GM23248 (cell line): Measurements from ENCODE around the gene MTRF1L. TPM values are rescaled to one million over a fixed set of nuclear protein-coding genes. Genes with fewer than 3 reads are reported as not detected.
"Not testable (repeated sequence)": the region's sequence is repeated elsewhere in the genome, so short reads cannot be mapped to it uniquely, and the experiment has no call there.

ENCODE experiments used
- DNase-seq: peaks from one replicate; pipeline ENCODE4 v3.0.0-alpha.2; 2015
- H2AFZ ChIP-seq: fragments of 200-600 bp; sonication (generic); 2 replicates; pipeline ENCODE4 v1.6.1; 2016; ENCODE audit warnings: antibody characterized with exemption
- H3F3A ChIP-seq: fragments of 200-600 bp; sonication (generic); 2 replicates; pipeline ENCODE4 v1.6.1; 2016; ENCODE audit warnings: mild to moderate bottlenecking, antibody characterized with exemption, mixed run types; ENCODE audit not compliant: insufficient read depth
- H3K27ac ChIP-seq: fragments of 200-600 bp; sonication (generic); 2 replicates; pipeline ENCODE4 v1.5.1; 2016; ENCODE audit warnings: mild to moderate bottlenecking
- H3K27me3 ChIP-seq: fragments of 200-600 bp; sonication (generic); replicated peaks from 2 replicates; pipeline ENCODE4 v1.6.1; 2016; ENCODE audit warnings: mild to moderate bottlenecking; ENCODE audit not compliant: insufficient read depth
- H3K36me3 ChIP-seq: fragments of 200-600 bp; sonication (generic); 2 replicates; pipeline ENCODE4 v1.6.1; 2016; ENCODE audit warnings: low read depth, mild to moderate bottlenecking
- H3K4me1 ChIP-seq: fragments of 200-600 bp; sonication (generic); 2 replicates; pipeline ENCODE4 v1.6.1; 2016; ENCODE audit warnings: mild to moderate bottlenecking; ENCODE audit not compliant: insufficient read depth
- H3K4me2 ChIP-seq: fragments of 200-600 bp; sonication (generic); one replicate; pipeline ENCODE4 v1.6.1; 2016; ENCODE audit warnings: mild to moderate bottlenecking; ENCODE audit not compliant: unreplicated experiment
- H3K4me3 ChIP-seq: fragments of 200-600 bp; sonication (generic); 2 replicates; pipeline ENCODE4 v1.5.1; 2016; ENCODE audit warnings: mild to moderate bottlenecking
- H3K79me2 ChIP-seq: fragments of 200-600 bp; sonication (generic); 2 replicates; pipeline ENCODE4 v1.6.1; 2016; ENCODE audit warnings: mild to moderate bottlenecking; ENCODE audit not compliant: insufficient read depth
- H3K9ac ChIP-seq: fragments of 200-600 bp; sonication (generic); 2 replicates; pipeline ENCODE4 v1.6.1; 2016; ENCODE audit warnings: mild to moderate bottlenecking
- H3K9me2 ChIP-seq: fragments of 200-600 bp; sonication (generic); 2 replicates; pipeline ENCODE4 v1.6.1; 2016; ENCODE audit warnings: mixed run types, mild to moderate bottlenecking, moderate library complexity; ENCODE audit not compliant: insufficient read depth
- H3K9me3 ChIP-seq: fragments of 200-600 bp; sonication (generic); one replicate; pipeline ENCODE4 v1.6.1; 2017; ENCODE audit warnings: low read depth
- H4K20me1 ChIP-seq: fragments of 200-600 bp; sonication (generic); 2 replicates; pipeline ENCODE4 v1.6.0; 2016; ENCODE audit not compliant: insufficient read depth
- EZH2 ChIP-seq: fragments of 200-600 bp; sonication (generic); IDR thresholded peaks from 2 replicates; pipeline ENCODE4 v1.6.1; 2018; ENCODE audit warnings: antibody characterized with exemption, mild to moderate bottlenecking; ENCODE audit not compliant: insufficient read depth, poor library complexity, severe bottlenecking
- EZH2phosphoT487 ChIP-seq: fragments of 200-600 bp; sonication (generic); IDR thresholded peaks from 2 replicates; pipeline ENCODE4 v1.6.1; 2018; ENCODE audit warnings: antibody characterized with exemption, moderate library complexity, mild to moderate bottlenecking, low read depth; ENCODE audit not compliant: insufficient read depth
- WGBS, 2 experiments: methylation state at CpG; one replicate each; pipeline ENCODE4 v1.1.6; 2015 to 2017; ENCODE audit warnings: low lambda C conversion rate in 2 of 2, low coverage in 1 of 2; ENCODE audit errors: missing lambda C conversion rate in 2 of 2; 5-methylcytosine and 5-hydroxymethylcytosine counted together
- in situ Hi-C: fragments of 300-500 bp; cut with MboI; formaldehyde crosslinking; loops from 2 replicates; pipeline ENCODE4 v1.15.0; 2020
- polyA plus RNA-seq: library from polyadenylated mRNA; unstranded; fragments of >200 nt; fragmentation: Nextera tagmentation; extraction: Ambion mirVana; gene quantifications from 2 replicates; pipeline ENCODE4 v1.2.1, GENCODE V29; 2016
- total RNA-seq: library from RNA; depleted of rRNA; stranded (reverse); fragments of >200 nt; shearing (Covaris generic); gene quantifications from 2 replicates; pipeline ENCODE4 v1.2.3, GENCODE V29; 2014

Gene MTRF1L
- total and polyA plus RNA-seq, 2 experiments from 2014 or later, result 16.3 to 21.9 TPM

DNA sequence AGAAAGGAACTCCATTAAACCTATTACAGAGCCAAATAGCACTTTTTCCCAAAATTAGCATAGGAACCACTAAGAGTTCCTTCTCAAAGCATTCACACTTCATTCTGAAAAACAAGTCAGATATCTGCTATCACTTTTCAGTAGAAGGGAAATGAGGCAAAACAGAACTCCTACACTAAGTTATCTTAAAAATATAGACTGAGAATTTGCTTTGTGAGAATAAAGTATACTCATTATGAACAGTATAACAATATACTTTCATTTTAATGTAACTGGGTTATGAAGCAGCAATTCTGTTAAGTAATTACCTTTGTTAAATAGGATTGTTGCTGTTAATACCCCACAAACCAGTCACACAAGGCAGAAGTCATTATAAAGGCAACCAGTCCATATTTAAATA, 8.7 kb downstream of the MTRF1L start:
- peaks cover 95% of the 10 kb centered on the region for H3K79me2 ChIP-seq
- peaks cover 62% of the 10 kb centered on the region for H3K36me3 ChIP-seq
- no peak overlapping the region for H3K4me2 ChIP-seq
- H3K27me3 ChIP-seq, result no peaks in the 10 kb centered on the region
- H3K9ac ChIP-seq, result no peak overlapping the region
- H3K4me1 ChIP-seq, result no peaks in the 10 kb centered on the region
- in situ Hi-C loops, result no loop called here
- H4K20me1 ChIP-seq, result no peaks in the 10 kb centered on the region
- no peak overlapping the region for H3K4me3 ChIP-seq
- 0 out of 2 replicates have a peak, but pooled peaks cover 13% of the 10 kb centered on the region for H3F3A ChIP-seq
- H2AFZ ChIP-seq, result no peak overlapping the region
- H3K9me3 ChIP-seq, result no peaks in the 10 kb centered on the region
- TF ChIP-seq EZH2 (no peak), EZH2phosphoT487 (no peak)
- H3K9me2 ChIP-seq, result no peaks in the 10 kb centered on the region
- DNase-seq, result no peak
- no peak overlapping the region for H3K27ac ChIP-seq

DNA sequence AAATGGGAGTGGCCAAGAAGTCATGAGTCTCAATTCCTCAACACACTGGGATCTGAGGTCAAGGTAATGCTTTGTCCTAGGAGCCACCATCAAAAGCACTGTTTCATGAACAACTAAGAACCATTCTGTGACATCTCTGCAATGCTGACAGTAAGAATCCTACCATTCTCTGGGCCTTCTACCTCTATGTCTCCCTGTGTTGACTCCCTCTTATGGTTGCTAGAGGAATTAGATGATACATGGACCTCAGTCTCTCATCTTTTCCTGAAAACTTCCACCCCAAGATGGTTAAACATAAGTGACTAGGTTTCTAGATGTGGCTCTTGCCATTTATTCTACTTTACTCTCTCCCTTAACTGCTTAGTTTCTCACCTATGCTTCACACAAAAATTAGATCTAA, 9.1 kb downstream of the MTRF1L start:
- H3K36me3 ChIP-seq, result peaks cover 58% of the 10 kb centered on the region
- H4K20me1 ChIP-seq, result no peaks in the 10 kb centered on the region

DNA sequence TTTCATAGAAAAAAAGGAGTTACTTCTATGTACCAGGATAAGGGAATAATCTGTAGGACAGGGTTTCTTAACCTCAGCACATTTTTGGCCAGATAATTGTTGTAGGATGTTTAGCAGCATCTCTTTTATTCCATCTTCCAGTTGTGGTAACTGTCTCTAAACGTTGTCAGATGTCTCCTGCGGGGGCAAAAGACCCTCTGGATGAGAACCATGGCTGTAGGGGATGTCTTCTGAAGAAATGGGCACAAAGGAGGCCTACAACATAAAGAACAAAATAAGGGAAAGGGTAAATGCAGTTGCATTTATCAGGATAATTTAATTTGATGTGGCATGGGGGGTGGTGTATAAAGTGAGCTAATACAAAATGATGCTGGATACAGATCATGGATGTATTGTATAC, 15.5 kb downstream of the MTRF1L start:
- Histone ChIP-seq H3K9me2 (no peaks in the 10 kb centered on the region), H3K27me3 (no peaks in the 10 kb centered on the region), H3K79me2 (peaks cover 67% of the 10 kb centered on the region), H3K36me3 (peaks cover 21% of the 10 kb centered on the region), H3F3A (peaks cover 23% of the 10 kb centered on the region), H3K9me3 (no peaks in the 10 kb centered on the region), H3K27ac (no peak overlapping the region), H3K9ac (no peak overlapping the region), H2AFZ (no peak overlapping the region), H3K4me2 (no peak overlapping the region), H4K20me1 (no peaks in the 10 kb centered on the region; the same call in 1 of the 2 replicates), H3K4me1 (0 out of 2 replicates have a peak, but pooled peaks cover 9% of the 10 kb centered on the region), H3K4me3 (no peak overlapping the region)
- no peak for DNase-seq
- no peak for TF ChIP-seq EZH2phosphoT487
- no peak for TF ChIP-seq EZH2
- in situ Hi-C loops, result no loop called here
- 93 to 100% methylated on average over 2 of the region's 2 CpGs for WGBS, 2 experiments

More for the DNA sequence above, 9.1 kb downstream of the MTRF1L start:
- Histone ChIP-seq H3K4me1 (no peaks in the 10 kb centered on the region), H3F3A (0 out of 2 replicates have a peak, but pooled peaks cover 13% of the 10 kb centered on the region), H3K9me2 (no peaks in the 10 kb centered on the region), H3K4me2 (no peak overlapping the region), H3K9ac (no peak overlapping the region), H3K27ac (no peak overlapping the region), H3K4me3 (no peak overlapping the region), H3K9me3 (no peaks in the 10 kb centered on the region), H2AFZ (no peak overlapping the region), H3K27me3 (no peaks in the 10 kb centered on the region), H3K79me2 (peaks cover 91% of the 10 kb centered on the region)
- TF ChIP-seq EZH2phosphoT487 (no peak), EZH2 (no peak)
- no peak for DNase-seq
- in situ Hi-C loops, result no loop called here

DNA sequence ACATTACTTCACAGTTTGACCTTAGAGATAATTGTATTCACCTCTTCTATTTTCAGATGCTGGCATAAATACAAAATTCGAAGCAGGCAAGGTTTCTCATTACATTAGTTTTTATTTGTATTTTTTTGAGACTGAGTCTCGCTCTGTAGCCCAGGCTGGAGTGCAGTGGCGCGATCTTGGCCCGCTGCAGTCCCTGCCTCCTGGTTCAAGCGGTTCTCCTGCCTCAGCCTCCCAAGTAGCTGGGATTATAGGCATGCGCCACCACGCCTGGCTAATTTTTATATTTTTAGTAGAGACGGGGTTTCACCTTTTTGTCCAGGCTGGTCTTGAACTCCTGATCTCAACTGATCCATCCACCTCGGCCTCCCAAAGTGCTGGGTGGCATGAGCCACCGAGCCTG, 17.2 kb downstream of the MTRF1L start:
- not testable (repeated sequence) for DNase-seq, H3K9me3 ChIP-seq
- peak overlapping the region; percentile 98 for H3K4me2 ChIP-seq

DNA sequence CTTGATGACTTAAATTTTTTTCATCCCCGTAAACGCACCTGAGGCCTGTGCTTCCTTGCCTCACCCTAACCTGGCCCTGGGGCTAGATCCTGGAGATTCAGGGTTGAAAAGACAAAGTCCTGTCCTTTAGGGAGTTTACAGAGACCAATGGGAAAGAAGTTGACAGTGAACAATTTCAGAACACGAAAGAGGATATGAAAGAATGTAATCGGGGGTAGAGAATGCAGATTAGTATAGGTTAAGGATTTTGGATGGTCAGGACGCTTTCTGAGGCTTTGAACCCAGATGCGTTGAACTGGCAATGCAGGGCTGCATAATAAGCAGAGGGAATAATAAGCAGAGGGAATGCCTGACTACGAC, 18.0 kb downstream of the MTRF1L start:
- H3F3A ChIP-seq, result peaks cover 18% of the 10 kb centered on the region
- peaks cover 67% of the 10 kb centered on the region for H3K79me2 ChIP-seq
- peak overlapping the region; percentile 96 for H3K9ac ChIP-seq
- WGBS, 2 experiments, result 4 to 6% methylated on average over 7 of the region's 7 CpGs
- H3K4me3 ChIP-seq, result peak overlapping the region; percentile 98
- H3K36me3 ChIP-seq, result no peaks in the 10 kb centered on the region
- H3K27ac ChIP-seq, result peak overlapping the region; percentile 96
- H3K27me3 ChIP-seq, result no peaks in the 10 kb centered on the region
- in situ Hi-C loops, result no loop called here
- peaks cover 26% of the 10 kb centered on the region for H3K4me1 ChIP-seq
- DNase-seq, result peak; percentile 38
- H3K9me3 ChIP-seq, result no peaks in the 10 kb centered on the region
- no peaks in the 10 kb centered on the region; the same call in 1 of the 2 replicates for H4K20me1 ChIP-seq
- H2AFZ ChIP-seq, result peak overlapping the region; percentile 93
- no peaks in the 10 kb centered on the region for H3K9me2 ChIP-seq
- TF ChIP-seq EZH2, result no peak
- no peak for TF ChIP-seq EZH2phosphoT487
- peak overlapping the region; percentile 98 for H3K4me2 ChIP-seq

More for the DNA sequence above, 17.2 kb downstream of the MTRF1L start:
- H3K9me2 ChIP-seq, H3K36me3 ChIP-seq, H4K20me1 ChIP-seq, H3K9ac ChIP-seq, H2AFZ ChIP-seq, H3K27me3 ChIP-seq, in situ Hi-C loops: not testable (repeated sequence)
- H3K4me1 ChIP-seq, result peaks cover 19% of the 10 kb centered on the region
- H3F3A ChIP-seq, result peaks cover 18% of the 10 kb centered on the region
- H3K27ac ChIP-seq, result peak overlapping the region; percentile 96
- peaks cover 67% of the 10 kb centered on the region for H3K79me2 ChIP-seq
- peak overlapping the region; percentile 98 for H3K4me3 ChIP-seq
- WGBS, 2 experiments, result 86 to 87% methylated on average over 11 of the region's 11 CpGs
